ENCODE measurements around the gene OXSM. TPM values are rescaled to one million over a fixed set of nuclear protein-coding genes. Genes with fewer than 3 reads are reported as not detected.

The OXSM gene
- total RNA-seq, 1 donor from 2014 or later, result 15.2 TPM

- H3K36me3 Mint-ChIP-seq (ENCODE audit: low read depth), result peaks cover 2% of the 10 kb centered on the region
- DNase-seq (ENCODE audit: low spot score), result no peak
- H3K4me3 Mint-ChIP-seq, result no peak overlapping the region
- H3K27ac Mint-ChIP-seq, result no peak overlapping the region
- H3K9me3 Mint-ChIP-seq, result peaks cover 9% of the 10 kb centered on the region
- intact Hi-C loops (cut with micrococcal nuclease), result no loop called here
- H3K27me3 Mint-ChIP-seq (ENCODE audit: insufficient read depth), result peaks cover 8% of the 10 kb centered on the region
- peaks cover 8% of the 10 kb centered on the region for H3K4me1 Mint-ChIP-seq (ENCODE audit: low read depth)
These were observed 50.2 kb downstream of the OXSM start for GRCh38 chr3:25840099-25840498.

GRCh38 chr3:25843332-25843731 lies 53.4 kb downstream of the OXSM start:
- intact Hi-C loops (cut with micrococcal nuclease), result no loop called here
- Mint-ChIP-seq H3K4me3 (no peak overlapping the region), H3K27ac (no peak overlapping the region), H3K36me3 (ENCODE audit: low read depth) (no peaks in the 10 kb centered on the region), H3K9me3 (peaks cover 4% of the 10 kb centered on the region), H3K27me3 (ENCODE audit: insufficient read depth) (peaks cover 11% of the 10 kb centered on the region), H3K4me1 (ENCODE audit: low read depth) (peaks cover 2% of the 10 kb centered on the region)
- no peak for DNase-seq (ENCODE audit: low spot score)

Other genes starting within 250 kb of the OXSM start
- 133 and 135 TPM in 2 replicates for gene TOP2B, start 125.2 kb upstream of the OXSM start, total RNA-seq
- 57.9 and 59.2 TPM in 2 replicates for gene NGLY1, start 6.6 kb upstream of the OXSM start, total RNA-seq

Data from activated T-helper 1 cell treated with anti-CD3 and anti-CD28 coated beads, Interleukin-12 subunit alpha, Interleukin-12 subunit beta, Interleukin-2, Interleukin-4 antibody, amounts not matched to agents 30 ng/mL and 10 ng/mL and 1 ng/mL, durations not matched to agents 14 hours and 24 hours and 36 hours (primary cell).